ENCODE data around the gene CASKIN2.

DNA sequence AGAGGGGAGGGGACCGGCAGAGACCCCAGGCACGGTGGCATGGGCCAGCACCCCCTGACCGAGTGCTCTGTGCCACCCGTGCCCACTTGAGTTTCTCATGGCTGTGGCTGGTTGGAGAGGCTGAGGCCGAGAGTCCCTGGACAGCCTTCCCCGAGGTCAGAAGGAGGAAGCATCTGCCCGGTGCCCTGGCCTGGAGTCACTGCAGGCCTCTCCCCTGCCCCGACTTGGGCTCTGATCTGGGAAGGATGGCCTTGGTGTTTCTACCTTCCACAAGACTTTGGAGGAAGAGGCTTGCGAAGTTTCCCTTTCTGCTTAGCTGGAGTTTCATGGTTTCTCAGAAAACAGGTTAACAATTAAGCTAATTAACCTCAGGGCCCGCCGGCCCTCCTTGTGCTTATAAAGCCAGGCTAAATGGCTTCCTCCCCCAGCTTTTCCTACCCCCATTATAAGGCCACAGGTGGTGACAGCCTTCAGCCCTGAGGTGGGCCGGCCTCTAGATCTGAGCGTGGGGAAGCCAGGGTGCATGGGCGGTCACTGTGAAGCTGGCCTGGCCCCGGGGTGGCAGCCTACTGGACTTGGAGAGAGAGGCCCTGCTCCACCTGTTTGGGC is 27.5 kb upstream of the CASKIN2 start:
- TF ChIP-seq, protein P1, sequence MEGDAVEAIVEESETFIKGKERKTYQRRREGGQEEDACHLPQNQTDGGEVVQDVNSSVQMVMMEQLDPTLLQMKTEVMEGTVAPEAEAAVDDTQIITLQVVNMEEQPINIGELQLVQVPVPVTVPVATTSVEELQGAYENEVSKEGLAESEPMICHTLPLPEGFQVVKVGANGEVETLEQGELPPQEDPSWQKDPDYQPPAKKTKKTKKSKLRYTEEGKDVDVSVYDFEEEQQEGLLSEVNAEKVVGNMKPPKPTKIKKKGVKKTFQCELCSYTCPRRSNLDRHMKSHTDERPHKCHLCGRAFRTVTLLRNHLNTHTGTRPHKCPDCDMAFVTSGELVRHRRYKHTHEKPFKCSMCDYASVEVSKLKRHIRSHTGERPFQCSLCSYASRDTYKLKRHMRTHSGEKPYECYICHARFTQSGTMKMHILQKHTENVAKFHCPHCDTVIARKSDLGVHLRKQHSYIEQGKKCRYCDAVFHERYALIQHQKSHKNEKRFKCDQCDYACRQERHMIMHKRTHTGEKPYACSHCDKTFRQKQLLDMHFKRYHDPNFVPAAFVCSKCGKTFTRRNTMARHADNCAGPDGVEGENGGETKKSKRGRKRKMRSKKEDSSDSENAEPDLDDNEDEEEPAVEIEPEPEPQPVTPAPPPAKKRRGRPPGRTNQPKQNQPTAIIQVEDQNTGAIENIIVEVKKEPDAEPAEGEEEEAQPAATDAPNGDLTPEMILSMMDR (IDR thresholded peaks at IDR 0.05) = no peak
- no peak for TF ChIP-seq POLR2A (IDR thresholded peaks at IDR 0.05; ENCODE audit: low read length)
- no peak for TF ChIP-seq RAD21 (conservative IDR thresholded peaks at IDR 0.05 in 1 of 2, IDR thresholded peaks at IDR 0.05 in 1 of 2)
- no peak for TF ChIP-seq CBX8 (IDR thresholded peaks at IDR 0.05)
- TF ChIP-seq, protein P2, sequence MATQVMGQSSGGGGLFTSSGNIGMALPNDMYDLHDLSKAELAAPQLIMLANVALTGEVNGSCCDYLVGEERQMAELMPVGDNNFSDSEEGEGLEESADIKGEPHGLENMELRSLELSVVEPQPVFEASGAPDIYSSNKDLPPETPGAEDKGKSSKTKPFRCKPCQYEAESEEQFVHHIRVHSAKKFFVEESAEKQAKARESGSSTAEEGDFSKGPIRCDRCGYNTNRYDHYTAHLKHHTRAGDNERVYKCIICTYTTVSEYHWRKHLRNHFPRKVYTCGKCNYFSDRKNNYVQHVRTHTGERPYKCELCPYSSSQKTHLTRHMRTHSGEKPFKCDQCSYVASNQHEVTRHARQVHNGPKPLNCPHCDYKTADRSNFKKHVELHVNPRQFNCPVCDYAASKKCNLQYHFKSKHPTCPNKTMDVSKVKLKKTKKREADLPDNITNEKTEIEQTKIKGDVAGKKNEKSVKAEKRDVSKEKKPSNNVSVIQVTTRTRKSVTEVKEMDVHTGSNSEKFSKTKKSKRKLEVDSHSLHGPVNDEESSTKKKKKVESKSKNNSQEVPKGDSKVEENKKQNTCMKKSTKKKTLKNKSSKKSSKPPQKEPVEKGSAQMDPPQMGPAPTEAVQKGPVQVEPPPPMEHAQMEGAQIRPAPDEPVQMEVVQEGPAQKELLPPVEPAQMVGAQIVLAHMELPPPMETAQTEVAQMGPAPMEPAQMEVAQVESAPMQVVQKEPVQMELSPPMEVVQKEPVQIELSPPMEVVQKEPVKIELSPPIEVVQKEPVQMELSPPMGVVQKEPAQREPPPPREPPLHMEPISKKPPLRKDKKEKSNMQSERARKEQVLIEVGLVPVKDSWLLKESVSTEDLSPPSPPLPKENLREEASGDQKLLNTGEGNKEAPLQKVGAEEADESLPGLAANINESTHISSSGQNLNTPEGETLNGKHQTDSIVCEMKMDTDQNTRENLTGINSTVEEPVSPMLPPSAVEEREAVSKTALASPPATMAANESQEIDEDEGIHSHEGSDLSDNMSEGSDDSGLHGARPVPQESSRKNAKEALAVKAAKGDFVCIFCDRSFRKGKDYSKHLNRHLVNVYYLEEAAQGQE (IDR thresholded peaks at IDR 0.05) = no peak
- TF ChIP-seq BHLHE40 (IDR thresholded peaks at IDR 0.05; ENCODE audit: low read depth, low read length) = no peak
- no peak for TF ChIP-seq ZSCAN20 (CRISPR knock-in tag; IDR thresholded peaks at IDR 0.05)
- no peak for TF ChIP-seq EP300 (IDR thresholded peaks at IDR 0.05)
- TF ChIP-seq, protein P3, sequence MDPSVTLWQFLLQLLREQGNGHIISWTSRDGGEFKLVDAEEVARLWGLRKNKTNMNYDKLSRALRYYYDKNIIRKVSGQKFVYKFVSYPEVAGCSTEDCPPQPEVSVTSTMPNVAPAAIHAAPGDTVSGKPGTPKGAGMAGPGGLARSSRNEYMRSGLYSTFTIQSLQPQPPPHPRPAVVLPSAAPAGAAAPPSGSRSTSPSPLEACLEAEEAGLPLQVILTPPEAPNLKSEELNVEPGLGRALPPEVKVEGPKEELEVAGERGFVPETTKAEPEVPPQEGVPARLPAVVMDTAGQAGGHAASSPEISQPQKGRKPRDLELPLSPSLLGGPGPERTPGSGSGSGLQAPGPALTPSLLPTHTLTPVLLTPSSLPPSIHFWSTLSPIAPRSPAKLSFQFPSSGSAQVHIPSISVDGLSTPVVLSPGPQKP (IDR thresholded peaks at IDR 0.05; ENCODE audit: low read depth, low read length) = no peak
- TF ChIP-seq MYC (IDR thresholded peaks at IDR 0.05; ENCODE audit: borderline replicate concordance, low read length) = no peak
- no peak for TF ChIP-seq SREBF2 (IDR thresholded peaks at IDR 0.05)
- TF ChIP-seq ESRRA (IDR thresholded peaks at IDR 0.05; ENCODE audit: borderline replicate concordance, low read length) = no peak

Data from A549 (cell line).